OCI-LY7 (cell line): ENCODE measurements around the gene RAPGEF4. TPM values are rescaled to one million over a fixed set of nuclear protein-coding genes. Genes with fewer than 3 reads are reported as not detected.

Experiments used
- BruUV-seq: library from RNA; stranded (reverse); fragments of 400-500 nt; replicated peaks from 2 replicates; lab custom pipeline; 2021; lab: Mats Ljungman, UMichigan
- CTCF ChIA-PET: fragments of 300-600 bp; sonication (Branson Sonifier 250); formaldehyde crosslinking; loops from one replicate; lab custom pipeline; 2022; ENCODE audit warnings: antibody characterized with exemption; ENCODE audit not compliant: unreplicated experiment; lab: Charles Lee
- POLR2A ChIA-PET: fragments of 300-600 bp; sonication (Branson Sonifier 250); formaldehyde crosslinking; loops from one replicate; lab custom pipeline; 2022; ENCODE audit warnings: antibody characterized with exemption; lab: Charles Lee
- DNase-seq: peaks from one replicate; pipeline ENCODE4 v3.0.0-alpha.2; 2015; ENCODE audit warnings: low spot score
- H2AFZ ChIP-seq: fragments of 200-600 bp; sonication (generic), shearing (Covaris generic); 2 replicates; pipeline ENCODE4 v1.6.1; 2014; ENCODE audit warnings: mild to moderate bottlenecking, antibody characterized with exemption, low read length, moderate library complexity
- H3K27ac ChIP-seq: fragments of 200-600 bp; sonication (generic); 2 replicates; pipeline ENCODE4 v1.5.1; 2014; ENCODE audit warnings: mixed run types, low read depth, mild to moderate bottlenecking, moderate library complexity, low read length, inconsistent platforms; ENCODE audit not compliant: poor library complexity, severe bottlenecking
- H3K36me3 ChIP-seq: fragments of 200-600 bp; sonication (generic); 2 replicates; pipeline ENCODE4 v1.6.1; 2014; ENCODE audit warnings: mild to moderate bottlenecking, antibody characterized with exemption, low read length, moderate library complexity, mixed read lengths; ENCODE audit not compliant: insufficient read depth
- H3K4me1 ChIP-seq: fragments of 200-600 bp; sonication (generic); 2 replicates; pipeline ENCODE4 v1.5.1; 2014; ENCODE audit warnings: mild to moderate bottlenecking, low read length; ENCODE audit not compliant: insufficient read depth, poor library complexity, severe bottlenecking
- H3K4me2 ChIP-seq: fragments of 200-600 bp; sonication (generic); 2 replicates; pipeline ENCODE4 v1.6.1; 2014; ENCODE audit warnings: mild to moderate bottlenecking, low read length
- H3K4me3 ChIP-seq: fragments of 200-600 bp; sonication (generic); 2 replicates; pipeline ENCODE4 v1.5.1; 2014; ENCODE audit warnings: mild to moderate bottlenecking, low read depth, low read length; ENCODE audit not compliant: poor library complexity, severe bottlenecking
- H3K79me2 ChIP-seq: fragments of 200-600 bp; sonication (generic); 2 replicates; pipeline ENCODE4 v1.6.1; 2016; ENCODE audit warnings: low read depth, mild to moderate bottlenecking, low read length, moderate library complexity, mixed read lengths; ENCODE audit not compliant: insufficient read depth
- H3K9me2 ChIP-seq: fragments of 200-600 bp; sonication (generic); 2 replicates; pipeline ENCODE4 v1.6.1; 2016; ENCODE audit warnings: mild to moderate bottlenecking, low read length, mixed read lengths; ENCODE audit not compliant: insufficient read depth
- H3K9me3 ChIP-seq: fragments of 200-600 bp; sonication (generic); 2 replicates; pipeline ENCODE4 v1.6.1; 2014; ENCODE audit warnings: mild to moderate bottlenecking, mixed run types, low read length, mixed read lengths
- H4K20me1 ChIP-seq: fragments of 200-600 bp; sonication (generic); 2 replicates; pipeline ENCODE4 v1.6.1; 2014; ENCODE audit warnings: mild to moderate bottlenecking, antibody characterized with exemption, low read length, moderate library complexity, mixed read lengths; ENCODE audit not compliant: insufficient read depth
- EZH2phosphoT487 ChIP-seq: fragments of 200-600 bp; sonication (generic); IDR thresholded peaks from 2 replicates; pipeline ENCODE4 v1.6.1; 2018; ENCODE audit warnings: low read depth, borderline replicate concordance, mild to moderate bottlenecking, mixed run types, antibody characterized with exemption, low read length, moderate library complexity, mixed read lengths
- intact Hi-C: fragments of 100-400 bp; cut with micrococcal nuclease; formaldehyde crosslinking; loops from one replicate; pipeline ENCODE4 v1.10.0; 2022; ENCODE audit not compliant: unreplicated experiment
- total RNA-seq, 2 experiments: library from RNA; depleted of rRNA in 1 of 2; stranded (reverse); fragments of >200 nt in 1 of 2; shearing (Covaris generic) in 1 of 2; gene quantifications; 2 replicates each; pipeline ENCODE4 v1.2.3, GENCODE V29; 2014 to 2022
- TF ChIP-seq, protein P1 (sequence below): fragments of 200-600 bp; sonication (generic); conservative IDR thresholded peaks from 2 replicates; pipeline ENCODE4 v1.5.1; 2014; ENCODE audit warnings: mild to moderate bottlenecking, antibody characterized with exemption, low read length, moderate library complexity, mixed read lengths

Gene RAPGEF4
- total RNA-seq, 2 experiments from 2014 or later, result 0.22 to 0.55 TPM

- Histone ChIP-seq H4K20me1 (no peaks in the 10 kb centered on the region), H3K4me1 (no peaks in the 10 kb centered on the region), H3K27ac (no peak overlapping the region), H3K4me3 (no peak overlapping the region), H3K9me2 (no peaks in the 10 kb centered on the region), H3K9me3 (no peaks in the 10 kb centered on the region), H3K4me2 (no peak overlapping the region), H3K79me2 (no peaks in the 10 kb centered on the region), H2AFZ (no peak overlapping the region), H3K36me3 (no peaks in the 10 kb centered on the region)
- ChIA-PET CTCF (no interaction called here), POLR2A (no interaction called here)
- TF ChIP-seq, protein P1, sequence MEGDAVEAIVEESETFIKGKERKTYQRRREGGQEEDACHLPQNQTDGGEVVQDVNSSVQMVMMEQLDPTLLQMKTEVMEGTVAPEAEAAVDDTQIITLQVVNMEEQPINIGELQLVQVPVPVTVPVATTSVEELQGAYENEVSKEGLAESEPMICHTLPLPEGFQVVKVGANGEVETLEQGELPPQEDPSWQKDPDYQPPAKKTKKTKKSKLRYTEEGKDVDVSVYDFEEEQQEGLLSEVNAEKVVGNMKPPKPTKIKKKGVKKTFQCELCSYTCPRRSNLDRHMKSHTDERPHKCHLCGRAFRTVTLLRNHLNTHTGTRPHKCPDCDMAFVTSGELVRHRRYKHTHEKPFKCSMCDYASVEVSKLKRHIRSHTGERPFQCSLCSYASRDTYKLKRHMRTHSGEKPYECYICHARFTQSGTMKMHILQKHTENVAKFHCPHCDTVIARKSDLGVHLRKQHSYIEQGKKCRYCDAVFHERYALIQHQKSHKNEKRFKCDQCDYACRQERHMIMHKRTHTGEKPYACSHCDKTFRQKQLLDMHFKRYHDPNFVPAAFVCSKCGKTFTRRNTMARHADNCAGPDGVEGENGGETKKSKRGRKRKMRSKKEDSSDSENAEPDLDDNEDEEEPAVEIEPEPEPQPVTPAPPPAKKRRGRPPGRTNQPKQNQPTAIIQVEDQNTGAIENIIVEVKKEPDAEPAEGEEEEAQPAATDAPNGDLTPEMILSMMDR, result no peak
- no peak for TF ChIP-seq EZH2phosphoT487
- BruUV-seq, result no TSS peak
- intact Hi-C loops, result no loop called here
- DNase-seq, result no peak
Measured at GRCh38 chr2:172998547-172999272, 263.1 kb downstream of the RAPGEF4 start.

DNA sequence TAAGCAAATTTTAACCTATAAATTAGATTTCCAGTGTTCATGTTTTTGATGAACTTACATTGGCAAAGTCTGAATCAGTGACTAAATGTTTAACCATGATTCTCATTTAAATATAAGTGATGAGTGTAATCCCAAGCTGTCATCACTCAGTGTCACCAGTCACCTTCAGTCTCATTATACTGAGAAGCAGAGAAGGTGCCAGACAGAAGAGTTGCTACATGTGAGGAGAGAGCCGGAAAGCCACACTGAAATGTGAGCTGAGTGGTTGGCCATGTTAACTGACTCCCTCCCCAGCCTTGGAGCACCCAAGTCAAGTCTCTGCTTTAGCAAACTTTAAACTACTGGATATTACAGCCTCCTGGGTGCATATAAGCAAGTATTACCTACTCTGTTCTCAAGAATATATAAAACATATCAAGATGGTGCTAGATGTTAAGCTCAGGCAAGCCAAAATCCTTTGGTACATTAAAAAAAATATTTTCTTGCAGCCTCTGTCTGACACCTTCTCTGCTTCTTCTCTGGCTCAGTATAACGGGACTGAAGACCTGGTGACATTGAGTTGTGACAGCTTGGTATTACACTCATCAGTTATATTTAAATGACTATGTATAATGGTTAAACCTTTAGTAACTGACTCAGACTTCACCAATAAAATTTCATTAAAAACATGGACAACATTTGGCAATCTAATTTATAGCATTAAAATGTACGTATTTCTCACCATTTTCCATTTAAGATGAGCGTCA is 264.2 kb downstream of the RAPGEF4 start:
- BruUV-seq, result no TSS peak
- H3K4me2 ChIP-seq, result no peak overlapping the region
- TF ChIP-seq, protein P1, result no peak
- no peak for TF ChIP-seq EZH2phosphoT487
- no peak overlapping the region for H3K4me3 ChIP-seq
- H3K79me2 ChIP-seq, result no peaks in the 10 kb centered on the region
- H3K9me2 ChIP-seq, result no peaks in the 10 kb centered on the region
- no peaks in the 10 kb centered on the region for H3K9me3 ChIP-seq
- H3K36me3 ChIP-seq, result no peaks in the 10 kb centered on the region
- DNase-seq, result no peak
- H2AFZ ChIP-seq, result no peak overlapping the region
- intact Hi-C loops, result no loop called here
- ChIA-PET POLR2A (no interaction called here), CTCF (no interaction called here)
- no peak overlapping the region for H3K27ac ChIP-seq
- no peaks in the 10 kb centered on the region for H3K4me1 ChIP-seq
- H4K20me1 ChIP-seq, result no peaks in the 10 kb centered on the region
